HepG2 (cell line): ENCODE measurements around the gene RPP25L. TPM values are rescaled to one million over a fixed set of nuclear protein-coding genes. Genes with fewer than 3 reads are reported as not detected.
A peak's percentile ranks its signal among the peaks of the same experiment; 100 is the strongest.

Experiments
- AGO1 ChIP-seq: fragments of 200-400 bp; formaldehyde crosslinking; IDR thresholded peaks from 2 replicates; pipeline ENCODE4 v1.6.1; 2017; ENCODE audit warnings: mild to moderate bottlenecking, low read depth, low read length, moderate library complexity; ENCODE audit not compliant: poor library complexity, severe bottlenecking
- ARHGAP35 ChIP-seq: sonication (generic); formaldehyde crosslinking; IDR thresholded peaks from 2 replicates; pipeline ENCODE4 v1.9.0; 2022; ENCODE audit warnings: mild to moderate bottlenecking, inconsistent platforms, moderate library complexity, missing genetic modification reagents, borderline replicate concordance
- ARNT ChIP-seq: fragments of 450-650 bp; IDR thresholded peaks from 2 replicates; pipeline ENCODE4 v1.6.1; 2017
- ATF3 ChIP-seq: sonication (generic); formaldehyde crosslinking; IDR thresholded peaks from 2 replicates; pipeline ENCODE4 v1.4.0; 2020; ENCODE audit warnings: missing genetic modification reagents
- ATM ChIP-seq: fragments of 450-650 bp; IDR thresholded peaks from 2 replicates; pipeline ENCODE4 v1.7.1; 2017; ENCODE audit warnings: mild to moderate bottlenecking, borderline replicate concordance
- BORCS8-MEF2B ChIP-seq: sonication (generic); formaldehyde crosslinking; IDR thresholded peaks from 2 replicates; pipeline ENCODE4 v1.8.0; 2022; ENCODE audit warnings: mild to moderate bottlenecking, missing genetic modification reagents
- CC2D1A ChIP-seq: sonication (generic); formaldehyde crosslinking; IDR thresholded peaks from 2 replicates; pipeline ENCODE4 v1.8.1; 2023; ENCODE audit warnings: mild to moderate bottlenecking, missing genetic modification reagents
- CREB1 ChIP-seq, 2 experiments: fragments of 450-650 bp in 1 of 2; IDR thresholded peaks; 2 replicates each; pipeline ENCODE4 v1.6.1; 2016 to 2017; ENCODE audit warnings: control low read depth in 1 of 2, mild to moderate bottlenecking in 1 of 2, missing compliant biosample characterization in 1 of 2, missing genetic modification characterization in 1 of 2
- DPF2 ChIP-seq: sonication (generic); formaldehyde crosslinking; IDR thresholded peaks from 2 replicates; pipeline ENCODE4 v1.4.0; 2020; ENCODE audit warnings: mild to moderate bottlenecking, low read depth, missing genetic modification reagents, borderline replicate concordance
- DR1 ChIP-seq: sonication (generic); formaldehyde crosslinking; IDR thresholded peaks from 2 replicates; pipeline ENCODE4 v1.8.0; 2021; ENCODE audit warnings: mild to moderate bottlenecking, missing genetic modification reagents, inconsistent platforms
- ESRRA ChIP-seq: sonication (generic); formaldehyde crosslinking; IDR thresholded peaks from 2 replicates; pipeline ENCODE4 v1.5.1; 2020; ENCODE audit warnings: mild to moderate bottlenecking, low read depth, missing genetic modification reagents
- HCFC1 ChIP-seq: fragments of 150-350 bp; IDR thresholded peaks from 2 replicates; pipeline ENCODE4 v1.6.1; 2014; ENCODE audit warnings: low read depth, low read length
- HDAC1 ChIP-seq: sonication (generic); formaldehyde crosslinking; IDR thresholded peaks from 2 replicates; pipeline ENCODE4 v1.5.1; 2020; ENCODE audit warnings: mild to moderate bottlenecking, missing genetic modification reagents
- HMG20B ChIP-seq: conservative IDR thresholded peaks from 2 replicates; pipeline ENCODE4 v1.6.1; 2016; ENCODE audit warnings: missing genetic modification reagents, missing compliant biosample characterization
- KAT7 ChIP-seq: IDR thresholded peaks from 2 replicates; pipeline ENCODE4 v1.6.1; 2018; ENCODE audit warnings: borderline replicate concordance, missing compliant biosample characterization
- KDM1A ChIP-seq: IDR thresholded peaks from 2 replicates; pipeline ENCODE4 v1.6.1; 2016; ENCODE audit warnings: missing compliant biosample characterization
- MNT ChIP-seq: fragments of 450-650 bp; IDR thresholded peaks from 2 replicates; pipeline ENCODE4 v1.6.1; 2016
- PHF21A ChIP-seq: sonication (generic); formaldehyde crosslinking; IDR thresholded peaks from 2 replicates; pipeline ENCODE4 v1.5.0; 2020; ENCODE audit warnings: mild to moderate bottlenecking, missing genetic modification reagents
- PTBP1 ChIP-seq: fragments of 200-400 bp; formaldehyde crosslinking; IDR thresholded peaks from 2 replicates; pipeline ENCODE4 v1.6.1; 2018; ENCODE audit warnings: low read length, low read depth; ENCODE audit not compliant: poor library complexity, severe bottlenecking
- SIN3A ChIP-seq: IDR thresholded peaks from 2 replicates; pipeline ENCODE4 v1.6.1; 2011; ENCODE audit warnings: low read depth, mild to moderate bottlenecking, control low read depth, low read length, borderline replicate concordance
- STAG1 ChIP-seq: sonication (generic); formaldehyde crosslinking; IDR thresholded peaks from 2 replicates; pipeline ENCODE4 v1.4.0; 2020; ENCODE audit warnings: missing genetic modification reagents
- THAP8 ChIP-seq: sonication (generic); formaldehyde crosslinking; IDR thresholded peaks from 2 replicates; pipeline ENCODE4 v1.5.1; 2020; ENCODE audit warnings: missing genetic modification reagents, mild to moderate bottlenecking, borderline replicate concordance
- XRCC5 ChIP-seq: fragments of 200-400 bp; formaldehyde crosslinking; optimal IDR thresholded peaks from 2 replicates; pipeline ENCODE3; 2017; ENCODE audit warnings: mild to moderate bottlenecking, low read length
- YEATS4 ChIP-seq: sonication (generic); formaldehyde crosslinking; IDR thresholded peaks from 2 replicates; pipeline ENCODE4 v1.4.0; 2020; ENCODE audit warnings: missing genetic modification reagents, borderline replicate concordance
- ZC3H13 ChIP-seq: sonication (generic); formaldehyde crosslinking; IDR thresholded peaks from 2 replicates; pipeline ENCODE4 v1.8.1; 2023; ENCODE audit warnings: mild to moderate bottlenecking, missing genetic modification reagents, moderate library complexity
- ZNF709 ChIP-seq: sonication (generic); formaldehyde crosslinking; IDR thresholded peaks from 2 replicates; pipeline ENCODE4 v1.5.0; 2020; ENCODE audit warnings: mild to moderate bottlenecking, missing genetic modification reagents
- ZNF737 ChIP-seq: sonication (generic); formaldehyde crosslinking; IDR thresholded peaks from 2 replicates; pipeline ENCODE4 v1.5.0; 2020; ENCODE audit warnings: missing genetic modification reagents, mild to moderate bottlenecking, borderline replicate concordance
- polyA plus RNA-seq, 8 experiments: library from polyadenylated mRNA; depleted of rRNA in 3 of 8; stranded (reverse) in 7 of 8; unstranded in 1 of 8; fragments of >200 nt; fragmentation: Illumina TruSeq in 4 of 8; extraction: Trizol in 4 of 8; gene quantifications; 2 replicates each; pipeline versions ENCODE4 v1.2.1 to v1.2.3, GENCODE V29; 2011 to 2016; ENCODE audit warnings: low read depth in 4 of 8, missing spikeins in 1 of 8, mixed read lengths in 1 of 8; ENCODE audit not compliant: insufficient read depth in 1 of 8
- total RNA-seq, 5 experiments: library from RNA; depleted of rRNA; stranded (reverse); fragments of >200 nt; fragmentation: Illumina TruSeq; extraction: Trizol; gene quantifications; 2 replicates each; pipeline ENCODE4 v1.2.3, GENCODE V29; 2016; ENCODE audit warnings: low read depth in 1 of 5
- TF ChIP-seq, protein P1 (sequence below): sonication (generic); formaldehyde crosslinking; IDR thresholded peaks from 2 replicates; pipeline ENCODE4 v1.8.0; 2023; ENCODE audit warnings: mild to moderate bottlenecking, missing genetic modification reagents

Gene RPP25L
- total and polyA plus RNA-seq, 2 of the 13 experiments (the other 11 are each of a cell fraction or from before 2014, with no cell fraction given): 24.5 to 27.3 TPM

DNA sequence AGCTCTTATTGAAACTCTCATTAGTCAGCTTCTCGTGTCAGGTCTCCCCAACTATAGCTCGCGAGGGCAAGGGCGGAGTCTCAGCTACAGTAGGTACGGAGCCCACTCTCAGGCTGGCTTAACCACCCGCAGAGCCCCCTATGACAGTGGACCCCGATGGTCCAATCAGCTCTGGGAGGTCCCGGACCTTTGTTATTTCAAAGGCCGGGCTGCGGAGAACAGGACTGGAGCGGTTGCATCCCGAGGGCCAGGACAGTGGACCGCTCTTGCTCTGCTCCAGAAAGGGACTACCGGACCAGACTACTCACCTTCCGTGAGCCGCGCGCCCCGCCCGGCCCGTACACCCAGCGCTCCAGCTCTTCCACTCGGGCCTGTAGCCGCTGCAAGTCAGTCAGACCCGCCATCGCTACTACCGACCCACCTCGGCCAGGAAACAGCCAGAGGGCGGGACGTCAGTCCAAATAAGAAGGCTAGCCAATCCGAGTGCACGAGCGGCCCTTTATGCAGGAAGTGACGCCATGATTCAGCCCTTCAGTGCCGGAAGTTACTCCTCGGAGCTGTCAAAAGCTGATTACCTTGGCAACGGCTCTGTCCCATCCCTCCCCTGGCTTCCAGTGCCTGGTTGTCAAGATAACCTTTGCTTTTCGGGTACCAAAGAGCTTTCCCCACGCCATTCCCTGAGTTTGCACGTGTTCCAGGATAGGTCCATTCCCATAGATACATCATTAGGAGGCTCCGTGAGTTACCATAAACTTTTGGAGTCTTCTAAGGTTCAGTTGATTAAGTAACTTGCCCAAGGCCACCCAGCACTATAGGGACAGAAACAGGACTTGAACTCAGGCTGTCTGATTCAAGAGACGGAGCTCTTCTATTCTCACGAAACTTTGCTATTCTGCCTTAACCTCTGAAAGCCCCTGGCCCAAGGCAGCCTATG is 8.4 kb upstream of the RPP25L start, which contains the start of gene DCTN3 (continued):
- TF ChIP-seq THAP8: no peak
- TF ChIP-seq CREB1 (IDR thresholded peaks at IDR 0.05): peak; percentile 87
- TF ChIP-seq CREB1 (CRISPR knock-in tag; IDR thresholded peaks at IDR 0.05): peak; percentile 97
- TF ChIP-seq ATF3 (CRISPR knock-in tag): no peak
- TF ChIP-seq HMG20B (CRISPR knock-in tag): no peak
- TF ChIP-seq SIN3A: peak; percentile 93
- TF ChIP-seq ZC3H13 (CRISPR knock-in tag): no peak
- no peak for TF ChIP-seq STAG1 (CRISPR knock-in tag)
- no peak for TF ChIP-seq XRCC5
- TF ChIP-seq ZNF709 (CRISPR knock-in tag): no peak
- TF ChIP-seq ARHGAP35 (CRISPR knock-in tag): no peak
- no peak; the same call in 1 of the 2 replicates for TF ChIP-seq HCFC1
- no peak for TF ChIP-seq PHF21A
- TF ChIP-seq BORCS8-MEF2B (CRISPR knock-in tag): no peak; the same call in 1 of the 2 replicates
- TF ChIP-seq YEATS4: peak; percentile 26; the same call in 1 of the 2 replicates
- no peak for TF ChIP-seq DPF2 (CRISPR knock-in tag)
- no peak for TF ChIP-seq PTBP1
- TF ChIP-seq KDM1A (CRISPR knock-in tag): no peak
- TF ChIP-seq DR1 (CRISPR knock-in tag): no peak
- TF ChIP-seq KAT7 (CRISPR knock-in tag): no peak
- TF ChIP-seq HDAC1 (CRISPR knock-in tag): peak; percentile 56; the same call in 1 of the 2 replicates
- no peak; the same call in 1 of the 2 replicates for TF ChIP-seq ESRRA
- TF ChIP-seq, protein P1, sequence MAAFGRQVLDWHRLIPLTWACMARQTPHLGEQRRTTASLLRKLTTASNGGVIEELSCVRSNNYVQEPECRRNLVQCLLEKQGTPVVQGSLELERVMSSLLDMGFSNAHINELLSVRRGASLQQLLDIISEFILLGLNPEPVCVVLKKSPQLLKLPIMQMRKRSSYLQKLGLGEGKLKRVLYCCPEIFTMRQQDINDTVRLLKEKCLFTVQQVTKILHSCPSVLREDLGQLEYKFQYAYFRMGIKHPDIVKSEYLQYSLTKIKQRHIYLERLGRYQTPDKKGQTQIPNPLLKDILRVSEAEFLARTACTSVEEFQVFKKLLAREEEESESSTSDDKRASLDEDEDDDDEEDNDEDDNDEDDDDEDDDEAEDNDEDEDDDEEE (CRISPR knock-in tag): no peak
- no peak for TF ChIP-seq ATM
- no peak for TF ChIP-seq CC2D1A
- TF ChIP-seq ARNT: no peak
- no peak for TF ChIP-seq ZNF737 (CRISPR knock-in tag)
- peak; percentile 27; the same call in 1 of the 2 replicates for TF ChIP-seq MNT
- no peak for TF ChIP-seq AGO1
